ENCODE data around the gene CCDC152.

DNA sequence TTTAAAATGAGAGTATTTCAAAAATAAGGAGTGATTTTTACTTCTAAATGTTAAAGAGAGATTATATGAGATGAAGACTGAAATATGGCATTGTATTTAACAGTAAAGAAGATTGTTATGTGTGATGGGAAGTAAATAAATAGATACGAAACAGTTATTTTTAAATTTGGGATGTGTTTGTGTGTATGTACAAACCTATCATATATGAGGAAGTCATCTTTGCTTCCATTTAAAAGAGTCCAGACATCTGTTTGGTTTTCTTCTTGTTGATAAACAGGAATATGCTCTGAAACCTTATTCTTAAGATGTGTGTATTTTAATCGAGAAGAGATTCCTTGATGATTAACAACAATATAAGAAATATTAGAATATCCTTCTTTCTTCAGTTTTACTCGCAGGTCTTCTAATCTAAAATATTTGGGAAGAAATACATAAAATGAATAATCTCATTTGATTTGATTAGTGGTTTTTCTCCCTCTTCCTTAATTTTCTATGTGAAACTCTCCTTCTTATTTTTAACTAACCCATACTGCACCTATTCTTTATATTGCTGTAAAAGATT, 50.2 kb downstream of the CCDC152 start:
- TF ChIP-seq, protein P1, sequence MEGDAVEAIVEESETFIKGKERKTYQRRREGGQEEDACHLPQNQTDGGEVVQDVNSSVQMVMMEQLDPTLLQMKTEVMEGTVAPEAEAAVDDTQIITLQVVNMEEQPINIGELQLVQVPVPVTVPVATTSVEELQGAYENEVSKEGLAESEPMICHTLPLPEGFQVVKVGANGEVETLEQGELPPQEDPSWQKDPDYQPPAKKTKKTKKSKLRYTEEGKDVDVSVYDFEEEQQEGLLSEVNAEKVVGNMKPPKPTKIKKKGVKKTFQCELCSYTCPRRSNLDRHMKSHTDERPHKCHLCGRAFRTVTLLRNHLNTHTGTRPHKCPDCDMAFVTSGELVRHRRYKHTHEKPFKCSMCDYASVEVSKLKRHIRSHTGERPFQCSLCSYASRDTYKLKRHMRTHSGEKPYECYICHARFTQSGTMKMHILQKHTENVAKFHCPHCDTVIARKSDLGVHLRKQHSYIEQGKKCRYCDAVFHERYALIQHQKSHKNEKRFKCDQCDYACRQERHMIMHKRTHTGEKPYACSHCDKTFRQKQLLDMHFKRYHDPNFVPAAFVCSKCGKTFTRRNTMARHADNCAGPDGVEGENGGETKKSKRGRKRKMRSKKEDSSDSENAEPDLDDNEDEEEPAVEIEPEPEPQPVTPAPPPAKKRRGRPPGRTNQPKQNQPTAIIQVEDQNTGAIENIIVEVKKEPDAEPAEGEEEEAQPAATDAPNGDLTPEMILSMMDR (conservative IDR thresholded peaks at IDR 0.05 in 1 of 2, IDR thresholded peaks at IDR 0.05 in 1 of 2; ENCODE audit: extremely low read depth in 1 of 2, insufficient read depth in 1 of 2, low read depth in 1 of 2, low read length in 2 of 2) = no peak
- no peak for TF ChIP-seq EZH2 (IDR thresholded peaks at IDR 0.05; ENCODE audit: borderline replicate concordance, low read length)
